ENCODE results near the gene ABLIM1. TPM values are rescaled to one million over a fixed set of nuclear protein-coding genes. Genes with fewer than 3 reads are reported as not detected.

ABLIM1 gene
- total and polyA plus RNA-seq, 10 of the 15 experiments (the other 5 are each of a cell fraction or from before 2014, with no cell fraction given): 14.2 to 50.5 (median 28.1) TPM

- Histone ChIP-seq H3K36me3 (ENCODE audit: control insufficient read depth in 2 of 2, insufficient read depth in 2 of 2, low read length in 1 of 2) (no peaks in the 10 kb centered on the region), H2AFZ (ENCODE audit: control insufficient read depth, low read depth, low read length) (no peak overlapping the region), H3K4me1 (ENCODE audit: control insufficient read depth, insufficient read depth, low read length) (peaks cover 13% of the 10 kb centered on the region; the same call in 1 of the 2 replicates), H3K79me2 (ENCODE audit: control insufficient read depth, insufficient read depth, low read length) (no peaks in the 10 kb centered on the region), H3K27me3 (replicated peaks in 1 of 2; ENCODE audit: control insufficient read depth in 2 of 2, insufficient read depth in 2 of 2, low read length in 1 of 2) (peaks cover 5 to 7% of the 10 kb centered on the region in 2 experiments; a peak in 3 of 4 replicates), H4K20me1 (ENCODE audit: control insufficient read depth, insufficient read depth) (no peaks in the 10 kb centered on the region), H3K9me3 (replicated peaks; ENCODE audit: control insufficient read depth, insufficient read depth, low read length) (no peaks in the 10 kb centered on the region; the same call in 2 of the 3 replicates), H3K9ac (ENCODE audit: control insufficient read depth, insufficient read depth, low read length) (no peak overlapping the region), H3K4me2 (ENCODE audit: control insufficient read depth, insufficient read depth) (no peak overlapping the region), H3K4me3 (no peak overlapping the region), H3K27ac (ENCODE audit: control insufficient read depth, insufficient read depth) (no peak overlapping the region)
- no peak for ATAC-seq
- RAD21 ChIA-PET (ENCODE audit: unreplicated experiment): interaction anchor here (1.2 to 5.3 kb wide), 4 partner anchors 12 to 96 kb away, joined by 3 to 27 read pairs (median 6); no protein-coding TSS in a partner anchor
- BruUV-seq (replicated peaks): no TSS peak
- FAIRE-seq: no peak
- POLR2A ChIA-PET: no interaction called here
- in situ Hi-C loops (cut with MboI): no loop called here
- no peak for DNase-seq (ENCODE audit: low read depth, low spot score)
- intact Hi-C loops (cut with micrococcal nuclease; ENCODE audit: unreplicated experiment): no loop called here
- WGBS (ENCODE audit: insufficient coverage, insufficient replicate concordance, low lambda C conversion rate, missing lambda C conversion rate): 52% methylated on average over 6 of the region's 6 CpGs
- SMC1A ChIA-PET (ENCODE audit: uncharacterized antibody, unreplicated experiment): interaction anchor here (1.6 to 3.7 kb wide), 4 partner anchors 11 to 96 kb away, joined by 7 to 26 read pairs (median 10); no protein-coding TSS in a partner anchor
- TF ChIP-seq CBX3 (IDR thresholded peaks at IDR 0.05; ENCODE audit: borderline replicate concordance, low read depth) (no peak), BHLHE40 (IDR thresholded peaks at IDR 0.05; ENCODE audit: borderline replicate concordance in 1 of 2, low read depth in 2 of 2, low read length in 1 of 2) (no peak)
- CTCF ChIA-PET: interaction anchor here (1.5 to 5.7 kb wide), 3 partner anchors 7 to 96 kb away, joined by 3 to 25 read pairs (median 5); no protein-coding TSS in a partner anchor
These were observed 258.5 kb downstream of the ABLIM1 start for GRCh38 chr10:114399576-114399975.

DNA sequence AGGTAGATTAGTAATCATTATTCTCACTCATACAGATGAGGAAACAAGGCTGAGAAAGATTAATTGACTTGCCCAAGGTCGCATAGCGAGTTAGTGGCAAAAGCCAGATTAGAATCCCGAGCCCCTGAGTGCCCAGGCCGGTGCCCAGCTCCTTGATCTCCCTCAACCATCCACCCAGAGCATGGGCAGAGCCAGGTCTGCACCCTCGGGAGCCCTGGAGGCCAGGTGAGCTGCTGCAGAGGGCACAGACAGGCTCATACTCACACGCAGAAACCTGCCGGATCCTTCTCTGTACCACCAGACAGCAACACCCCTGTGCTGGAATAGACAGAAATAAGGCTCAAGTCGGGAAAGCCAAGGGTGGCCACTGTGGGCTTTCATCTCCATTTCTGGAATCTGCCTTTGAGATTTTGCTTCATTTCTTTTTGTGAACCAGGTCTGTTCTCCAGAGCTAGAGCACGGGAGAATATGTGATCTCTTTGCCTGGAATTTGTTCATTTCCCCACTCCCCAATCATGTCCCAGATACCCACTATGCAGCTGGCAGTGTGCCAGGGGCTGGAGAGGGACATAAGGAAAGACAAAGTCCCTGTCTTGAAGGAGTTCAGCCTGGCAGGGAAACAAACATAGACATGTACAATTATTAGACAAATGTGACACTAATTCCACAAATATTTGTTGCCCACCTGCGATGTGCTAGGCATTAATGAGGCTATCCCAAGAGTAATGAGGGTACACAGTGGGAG, 259.3 kb downstream of the ABLIM1 start:
- Histone ChIP-seq H3K36me3 (ENCODE audit: control insufficient read depth in 2 of 2, insufficient read depth in 2 of 2, low read length in 1 of 2) (no peaks in the 10 kb centered on the region), H2AFZ (ENCODE audit: control insufficient read depth, low read depth, low read length) (no peak overlapping the region), H3K9me3 (replicated peaks; ENCODE audit: control insufficient read depth, insufficient read depth, low read length) (no peaks in the 10 kb centered on the region; the same call in 2 of the 3 replicates), H3K4me3 (no peak overlapping the region), H3K79me2 (ENCODE audit: control insufficient read depth, insufficient read depth, low read length) (no peaks in the 10 kb centered on the region), H4K20me1 (ENCODE audit: control insufficient read depth, insufficient read depth) (no peaks in the 10 kb centered on the region), H3K27ac (ENCODE audit: control insufficient read depth, insufficient read depth) (no peak overlapping the region), H3K9ac (ENCODE audit: control insufficient read depth, insufficient read depth, low read length) (no peak overlapping the region), H3K4me1 (ENCODE audit: control insufficient read depth, insufficient read depth, low read length) (peaks cover 13% of the 10 kb centered on the region), H3K27me3 (replicated peaks in 1 of 2; ENCODE audit: control insufficient read depth in 2 of 2, insufficient read depth in 2 of 2, low read length in 1 of 2) (peaks cover 5 to 7% of the 10 kb centered on the region in 2 experiments; a peak in 3 of 4 replicates), H3K4me2 (ENCODE audit: control insufficient read depth, insufficient read depth) (no peak overlapping the region)
- FAIRE-seq: no peak
- in situ Hi-C loops (cut with MboI) (no loop called here), intact Hi-C loops (cut with micrococcal nuclease; ENCODE audit: unreplicated experiment) (no loop called here)
- RAD21 ChIA-PET (ENCODE audit: unreplicated experiment): interaction anchor here (0.8 to 5.3 kb wide), 8 partner anchors 9 to 94 kb away, joined by 3 to 27 read pairs (median 6); no protein-coding TSS in a partner anchor
- CTCF ChIA-PET: interaction anchor here (0.8 to 5.7 kb wide), 10 partner anchors 11 to 95 kb away, joined by 3 to 25 read pairs (median 5); no protein-coding TSS in a partner anchor
- DNase-seq (ENCODE audit: low read depth, low spot score): no peak
- 54% methylated on average over 10 of the region's 10 CpGs for WGBS (ENCODE audit: insufficient coverage, insufficient replicate concordance, low lambda C conversion rate, missing lambda C conversion rate)
- no peak for ATAC-seq
- BruUV-seq (replicated peaks): no TSS peak
- POLR2A ChIA-PET: no interaction called here
- SMC1A ChIA-PET (ENCODE audit: uncharacterized antibody, unreplicated experiment): interaction anchor here (0.8 to 3.7 kb wide), 8 partner anchors 11 to 95 kb away, joined by 3 to 26 read pairs (median 3); no protein-coding TSS in a partner anchor
- no peak for TF ChIP-seq CHD4 (IDR thresholded peaks at IDR 0.05)
- TF ChIP-seq, protein P1, sequence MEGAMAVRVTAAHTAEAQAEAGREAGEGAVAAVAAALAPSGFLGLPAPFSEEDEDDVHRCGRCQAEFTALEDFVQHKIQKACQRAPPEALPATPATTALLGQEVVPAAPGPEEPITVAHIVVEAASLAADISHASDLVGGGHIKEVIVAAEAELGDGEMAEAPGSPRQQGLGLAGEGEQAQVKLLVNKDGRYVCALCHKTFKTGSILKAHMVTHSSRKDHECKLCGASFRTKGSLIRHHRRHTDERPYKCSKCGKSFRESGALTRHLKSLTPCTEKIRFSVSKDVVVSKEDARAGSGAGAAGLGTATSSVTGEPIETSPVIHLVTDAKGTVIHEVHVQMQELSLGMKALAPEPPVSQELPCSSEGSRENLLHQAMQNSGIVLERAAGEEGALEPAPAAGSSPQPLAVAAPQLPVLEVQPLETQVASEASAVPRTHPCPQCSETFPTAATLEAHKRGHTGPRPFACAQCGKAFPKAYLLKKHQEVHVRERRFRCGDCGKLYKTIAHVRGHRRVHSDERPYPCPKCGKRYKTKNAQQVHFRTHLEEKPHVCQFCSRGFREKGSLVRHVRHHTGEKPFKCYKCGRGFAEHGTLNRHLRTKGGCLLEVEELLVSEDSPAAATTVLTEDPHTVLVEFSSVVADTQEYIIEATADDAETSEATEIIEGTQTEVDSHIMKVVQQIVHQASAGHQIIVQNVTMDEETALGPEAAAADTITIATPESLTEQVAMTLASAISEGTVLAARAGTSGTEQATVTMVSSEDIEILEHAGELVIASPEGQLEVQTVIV (IDR thresholded peaks at IDR 0.05; ENCODE audit: borderline replicate concordance, partially characterized antibody): no peak
- no peak for TF ChIP-seq ATF7 (IDR thresholded peaks at IDR 0.05; ENCODE audit: low read depth)
- no peak for TF ChIP-seq ZNF622 (IDR thresholded peaks at IDR 0.05)
- no peak for TF ChIP-seq BCL11A (IDR thresholded peaks at IDR 0.05; ENCODE audit: low read depth, low read length)
- TF ChIP-seq YY1 (IDR thresholded peaks at IDR 0.05; ENCODE audit: low read depth, low read length): no peak
- no peak for TF ChIP-seq ZBED1 (IDR thresholded peaks at IDR 0.05; ENCODE audit: borderline replicate concordance)
- TF ChIP-seq FOXK2 (IDR thresholded peaks at IDR 0.05): no peak
- TF ChIP-seq RBBP5 (conservative IDR thresholded peaks at IDR 0.05): no peak
- TF ChIP-seq CEBPB (IDR thresholded peaks at IDR 0.05; ENCODE audit: borderline replicate concordance in 1 of 2, low read depth in 2 of 2, low read length in 2 of 2): no peak
- TF ChIP-seq RUNX3 (IDR thresholded peaks at IDR 0.05; ENCODE audit: low read length): no peak
